H1 (cell line): ENCODE data around the gene CMPK2. TPM values are rescaled to one million over a fixed set of nuclear protein-coding genes. Genes with fewer than 3 reads are reported as not detected.

Experiments used
- CTCF ChIA-PET: fragments of 300-600 bp; sonication (Branson Sonifier 250); formaldehyde crosslinking; loops from one replicate; lab custom pipeline; 2021; ENCODE audit not compliant: partially characterized antibody; lab: Charles Lee
- POLR2A ChIA-PET: fragments of 300-600 bp; sonication (Branson Sonifier 250); formaldehyde crosslinking; loops from one replicate; lab custom pipeline; 2021; ENCODE audit warnings: inconsistent platforms; ENCODE audit not compliant: partially characterized antibody; lab: Charles Lee
- DNase-seq, 2 experiments: peaks; one replicate each; pipeline versions ENCODE4 v3.0.0 to v3.0.0-alpha.2; 2010 to 2022; ENCODE audit warnings: low spot score in 2 of 2, low read depth in 1 of 2, mixed read lengths in 1 of 2
- FAIRE-seq: peaks from 2 replicates; lab custom pipeline; 2011; peaks lifted over from hg19 to GRCh38; lab: Jason Lieb, UNC
- H2AFZ ChIP-seq: 2 replicates; pipeline ENCODE4 v1.8.1; 2012; ENCODE audit warnings: low read length, inconsistent platforms
- H2AK5ac ChIP-seq: 2 replicates; pipeline ENCODE4 v1.6.1; 2013; ENCODE audit warnings: low read depth, low read length
- H2BK120ac ChIP-seq: replicated peaks from 2 replicates; pipeline ENCODE3; 2013; ENCODE audit warnings: low read depth, low read length, inconsistent platforms
- H2BK12ac ChIP-seq: 2 replicates; pipeline ENCODE4 v1.6.1; 2013; ENCODE audit warnings: low read depth, low read length
- H2BK15ac ChIP-seq: 2 replicates; pipeline ENCODE4 v1.6.1; 2013; ENCODE audit warnings: low read length
- H2BK20ac ChIP-seq: 2 replicates; pipeline ENCODE4 v1.6.1; 2013; ENCODE audit warnings: low read length
- H2BK5ac ChIP-seq: 2 replicates; pipeline ENCODE4 v1.6.1; 2013; ENCODE audit warnings: low read depth, low read length
- H3K14ac ChIP-seq: 2 replicates; pipeline ENCODE4 v1.6.1; 2013; ENCODE audit warnings: inconsistent platforms; ENCODE audit not compliant: insufficient read length
- H3K18ac ChIP-seq: 2 replicates; pipeline ENCODE4 v1.6.1; 2013; ENCODE audit warnings: low read length; ENCODE audit errors: extremely low read depth
- H3K23ac ChIP-seq: 2 replicates; pipeline ENCODE4 v1.6.1; 2013; ENCODE audit warnings: inconsistent platforms; ENCODE audit not compliant: insufficient read length
- H3K23me2 ChIP-seq: 2 replicates; pipeline ENCODE4 v1.6.1; 2013; ENCODE audit warnings: low read depth, low read length
- H3K27ac ChIP-seq: 2 replicates; pipeline ENCODE4 v1.6.1; 2011; ENCODE audit warnings: low read depth, low read length, inconsistent platforms
- H3K27me3 ChIP-seq, 4 experiments: replicated peaks in 1 of 4; 1 replicate in 1 of 4; 2 replicates in 3 of 4; pipeline versions ENCODE4 v1.6.1 to v1.8.1; 2011 to 2013; ENCODE audit warnings: low read length in 3 of 4, mild to moderate bottlenecking in 3 of 4, inconsistent platforms in 2 of 4, mixed read lengths in 2 of 4, moderate library complexity in 1 of 4; ENCODE audit not compliant: control insufficient read depth in 3 of 4, insufficient read depth in 3 of 4; ENCODE audit errors: extremely low read depth in 1 of 4
- H3K36me3 ChIP-seq, 4 experiments: 2 replicates each; pipeline versions ENCODE4 v1.6.1 to v1.8.1; 2011 to 2013; ENCODE audit warnings: mild to moderate bottlenecking in 4 of 4, low read length in 3 of 4, moderate library complexity in 2 of 4, control low read depth in 1 of 4, inconsistent platforms in 1 of 4; ENCODE audit not compliant: insufficient read depth in 4 of 4, control insufficient read depth in 2 of 4
- H3K4ac ChIP-seq: replicated peaks from 2 replicates; pipeline ENCODE3; 2013; ENCODE audit warnings: low read length, low read depth, mixed read lengths, inconsistent platforms; ENCODE audit not compliant: insufficient read length
- H3K4me1 ChIP-seq, 4 experiments: replicated peaks in 1 of 4; 1 replicate in 1 of 4; 2 replicates in 3 of 4; pipeline versions ENCODE4 v1.6.1 to v1.8.1; 2011 to 2013; ENCODE audit warnings: low read length in 3 of 4, inconsistent platforms in 2 of 4, mixed read lengths in 1 of 4; ENCODE audit not compliant: insufficient read depth in 4 of 4, control insufficient read depth in 3 of 4
- H3K4me2 ChIP-seq, 2 experiments: 2 replicates each; pipeline versions ENCODE4 v1.6.1 to v1.8.1; 2011 to 2013; ENCODE audit warnings: low read depth in 2 of 2, low read length in 2 of 2, control low read depth in 1 of 2, inconsistent platforms in 1 of 2, mild to moderate bottlenecking in 1 of 2; ENCODE audit not compliant: insufficient read depth in 1 of 2
- H3K4me3 ChIP-seq, 4 experiments: fragments of 200-600, 300-600 bp in 1 of 4; sonication (generic), shearing (Covaris generic), sonication (Bioruptor Twin) in 1 of 4; 2 replicates each; pipeline versions ENCODE4 v1.5.1 to v1.8.1; 2011 to 2016; ENCODE audit warnings: low read length in 4 of 4, low read depth in 3 of 4, control low read depth in 2 of 4, inconsistent platforms in 2 of 4, mild to moderate bottlenecking in 2 of 4, mixed read lengths in 1 of 4, moderate library complexity in 1 of 4; ENCODE audit not compliant: insufficient read depth in 2 of 4; ENCODE audit errors: extremely low read depth in 1 of 4
- H3K56ac ChIP-seq: replicated peaks from 2 replicates; pipeline ENCODE3; 2013; ENCODE audit warnings: low read depth, mild to moderate bottlenecking, mixed read lengths, low read length, inconsistent platforms; ENCODE audit not compliant: insufficient read length
- H3K79me1 ChIP-seq: 2 replicates; pipeline ENCODE4 v1.6.1; 2013; ENCODE audit warnings: low read depth, low read length, control low read depth
- H3K79me2 ChIP-seq, 2 experiments: 2 replicates each; pipeline versions ENCODE4 v1.6.1 to v1.8.1; 2012 to 2013; ENCODE audit warnings: low read length in 2 of 2, mild to moderate bottlenecking in 2 of 2, inconsistent platforms in 1 of 2; ENCODE audit not compliant: insufficient read depth in 2 of 2, control insufficient read depth in 1 of 2
- H3K9ac ChIP-seq, 4 experiments: replicated peaks in 1 of 4; 1 replicate in 1 of 4; 2 replicates in 3 of 4; pipeline versions ENCODE4 v1.6.1 to v1.8.1; 2011 to 2013; ENCODE audit warnings: low read depth in 3 of 4, low read length in 3 of 4, control low read depth in 2 of 4, mild to moderate bottlenecking in 2 of 4, moderate library complexity in 2 of 4, inconsistent platforms in 1 of 4; ENCODE audit errors: extremely low read depth in 1 of 4
- H3K9me3 ChIP-seq, 2 experiments: 2 replicates each; pipeline versions ENCODE4 v1.6.1 to v1.8.1; 2012 to 2013; ENCODE audit warnings: mild to moderate bottlenecking in 2 of 2, moderate library complexity in 2 of 2, control low read depth in 1 of 2, inconsistent platforms in 1 of 2, low read depth in 1 of 2, low read length in 1 of 2, mixed read lengths in 1 of 2; ENCODE audit not compliant: insufficient read depth in 2 of 2
- H4K20me1 ChIP-seq, 2 experiments: replicated peaks in 1 of 2; 2 replicates each; pipeline versions ENCODE3 to v1.8.1; 2011 to 2013; ENCODE audit warnings: inconsistent platforms in 2 of 2, low read length in 2 of 2, mild to moderate bottlenecking in 1 of 2; ENCODE audit not compliant: insufficient read depth in 2 of 2, control insufficient read depth in 1 of 2
- H4K5ac ChIP-seq: 2 replicates; pipeline ENCODE4 v1.6.1; 2013; ENCODE audit warnings: low read length, low read depth, mixed read lengths, inconsistent platforms; ENCODE audit not compliant: insufficient read length
- H4K8ac ChIP-seq: 2 replicates; pipeline ENCODE4 v1.8.0; 2013; ENCODE audit warnings: mild to moderate bottlenecking, moderate library complexity, low read length, inconsistent platforms; ENCODE audit not compliant: insufficient read depth; ENCODE audit errors: extremely low read depth
- H4K91ac ChIP-seq: replicated peaks from 2 replicates; pipeline ENCODE3; 2013; ENCODE audit warnings: low read length, mixed read lengths, inconsistent platforms; ENCODE audit not compliant: insufficient read length
- BCL11A ChIP-seq, 2 experiments: IDR thresholded peaks; one replicate each; pipeline ENCODE4 v1.6.1; 2011; ENCODE audit warnings: low read depth in 2 of 2, low read length in 2 of 2, mild to moderate bottlenecking in 2 of 2
- E2F6 ChIP-seq: IDR thresholded peaks from 2 replicates; pipeline ENCODE4 v1.6.1; 2012; ENCODE audit warnings: inconsistent platforms
- PHF8 ChIP-seq: fragments of 200-600 bp; sonication (generic); conservative IDR thresholded peaks from 2 replicates; pipeline ENCODE4 v1.7.1; 2012; ENCODE audit warnings: low read depth, mild to moderate bottlenecking, inconsistent platforms, low read length, moderate library complexity
- POLR2A ChIP-seq, 2 experiments: IDR thresholded peaks; 1 replicate in 1 of 2; 2 replicates in 1 of 2; pipeline ENCODE4 v1.6.1; 2011; ENCODE audit warnings: low read depth in 2 of 2, low read length in 2 of 2, mild to moderate bottlenecking in 2 of 2; ENCODE audit errors: control extremely low read depth in 1 of 2
- SP4 ChIP-seq: IDR thresholded peaks from 2 replicates; pipeline ENCODE4 v1.6.1; 2012; ENCODE audit warnings: low read length, inconsistent platforms
- SUZ12 ChIP-seq: fragments of 200-600 bp; sonication (generic); IDR thresholded peaks from 2 replicates; pipeline ENCODE4 v1.6.1; 2012; ENCODE audit warnings: mild to moderate bottlenecking, inconsistent platforms, low read length, moderate library complexity, mixed read lengths
- WGBS, 2 experiments: shearing (Covaris generic) in 1 of 2; methylation state at CpG; one replicate each; pipeline versions ENCODE4 v1.1.6 to v1.1.7; 2013 to 2015; ENCODE audit warnings: low lambda C conversion rate in 2 of 2, mixed read lengths in 2 of 2, inconsistent platforms in 1 of 2, low coverage in 1 of 2, missing lambda C conversion rate in 1 of 2; ENCODE audit not compliant: insufficient replicate concordance in 2 of 2, insufficient coverage in 1 of 2, insufficient read length in 1 of 2; ENCODE audit errors: extremely low coverage in 1 of 2, missing lambda C conversion rate in 1 of 2; 5-methylcytosine and 5-hydroxymethylcytosine counted together
- polyA plus RNA-seq, 7 experiments: library from polyadenylated mRNA; depleted of rRNA in 3 of 7; stranded (reverse) in 5 of 7; unstranded in 2 of 7; fragments of >200 nt in 5 of 7; fragments of 200-250 nt in 2 of 7; gene quantifications; 1 replicate in 5 of 7; 2 replicates in 1 of 7; 4 replicates in 1 of 7; pipeline versions ENCODE4 v1.2.1 to v1.2.3, GENCODE V29; 2011 to 2013; ENCODE audit warnings: missing spikeins in 2 of 7, mixed read lengths in 2 of 7
- total RNA-seq: library from RNA; stranded (reverse); fragmentation: NEBNext Ultra II Directional; extraction: Animal tissue kit (Norgen Biotek cat#: 25700); gene quantifications from 2 replicates; pipeline ENCODE4 v1.2.1, GENCODE V29; 2021

CMPK2 gene
- total and polyA plus RNA-seq, 2 of the 8 experiments (the other 6 are each of a cell fraction or from before 2014, with no cell fraction given): 0.28 to 0.53 TPM

- H3K23ac ChIP-seq: no peak overlapping the region
- no peak overlapping the region for H2BK15ac ChIP-seq
- no peak overlapping the region for H2AK5ac ChIP-seq
- ChIA-PET CTCF (interaction anchor here (1.0 to 2.2 kb wide), 3 partner anchors 17 to 180 kb away, joined by 4 to 9 read pairs (median 4); no protein-coding TSS in a partner anchor), POLR2A (no interaction called here)
- H3K79me2 ChIP-seq: no peaks in the 10 kb centered on the region
- no peaks in the 10 kb centered on the region for H3K79me1 ChIP-seq
- H3K4me1 ChIP-seq: peaks cover 0 to 5% (median 2%) of the 10 kb centered on the region in 4 experiments; a peak in 5 of 7 replicates
- peaks cover 0 to 5% (median 0%) of the 10 kb centered on the region in 4 experiments; a peak in 1 of 8 replicates for H3K36me3 ChIP-seq
- H2BK120ac ChIP-seq: no peak overlapping the region
- H3K18ac ChIP-seq: no peak overlapping the region
- no peak overlapping the region for H4K5ac ChIP-seq
- no peak overlapping the region for H3K56ac ChIP-seq
- DNase-seq (no peak), FAIRE-seq (no peak)
- H4K20me1 ChIP-seq: peaks cover 0 to 2% of the 10 kb centered on the region in 2 experiments
- no peak overlapping the region for H2BK12ac ChIP-seq
- peaks cover 0 to 11% of the 10 kb centered on the region in 2 experiments; a peak in 2 of 4 replicates for H3K9me3 ChIP-seq
- peaks cover 9 to 37% (median 23%) of the 10 kb centered on the region in 4 experiments for H3K27me3 ChIP-seq
- no peak overlapping the region for H3K4ac ChIP-seq
- H2BK20ac ChIP-seq: no peak overlapping the region
- WGBS, 2 experiments: 81% methylated on average over 8 of the region's 8 CpGs; no CpG with 5 or more reads in 1 of the 2 experiments
- H4K8ac ChIP-seq: no peak overlapping the region
- H3K4me2 ChIP-seq: peak overlapping the region in 1 of 2 experiments; percentile 76; a peak in 1 of 4 replicates
- no peak overlapping the region for H3K9ac ChIP-seq
- H2AFZ ChIP-seq: no peak overlapping the region
- H2BK5ac ChIP-seq: no peak overlapping the region
- H3K4me3 ChIP-seq: no peak overlapping the region; a peak in 1 of 8 replicates
- H3K23me2 ChIP-seq: peaks cover 9% of the 10 kb centered on the region
- no peak overlapping the region for H3K14ac ChIP-seq
- no peak overlapping the region for H4K91ac ChIP-seq
- no peak overlapping the region for H3K27ac ChIP-seq
- TF ChIP-seq POLR2A (IDR thresholded peaks at IDR 0.05; ENCODE audit: control extremely low read depth in 1 of 2, low read depth in 2 of 2, low read length in 2 of 2) (no peak), E2F6 (no peak), BCL11A (IDR thresholded peaks at IDR 0.05; ENCODE audit: low read depth in 2 of 2, low read length in 2 of 2) (no peak), SUZ12 (no peak), SP4 (no peak), PHF8 (no peak)
Observed at GRCh38 chr2:6864231-6864754, 1.4 kb downstream of the CMPK2 start.
